Body of pancreas (tissue), 4 donors: Measurements from ENCODE around the gene MTX1. TPM values are rescaled to one million over a fixed set of nuclear protein-coding genes. Genes with fewer than 3 reads are reported as not detected.

ENCODE experiments used
- ATAC-seq: fragments of 150-250 bp; one replicate; pipeline ENCODE4 v1.9.1; 2016
- DNase-seq, 4 donors: peaks; one replicate each; pipeline ENCODE4 v3.0.0-alpha.2; 2019
- H3K27ac ChIP-seq, 4 donors: fragments of 200-600 bp; sonication (generic); 1 replicate in 3 of 4; 2 replicates in 1 of 4; pipeline versions ENCODE4 v1.5.1 to v1.6.1; 2016 to 2019; ENCODE audit warnings: mild to moderate bottlenecking in 1 of 4, mixed read lengths in 1 of 4, moderate library complexity in 1 of 4
- H3K27me3 ChIP-seq, 2 donors: fragments of 200-600 bp; sonication (generic); one replicate each; pipeline ENCODE4 v1.6.0; 2016; ENCODE audit warnings: mild to moderate bottlenecking in 1 of 2
- H3K36me3 ChIP-seq, 2 donors: fragments of 200-600 bp; sonication (generic); replicated peaks in 1 of 2; 2 replicates each; pipeline ENCODE4 v1.5.1; 2016; ENCODE audit warnings: low read depth in 2 of 2; ENCODE audit not compliant: insufficient read depth in 1 of 2
- H3K4me1 ChIP-seq: fragments of 200-600 bp; sonication (generic); one replicate; pipeline ENCODE4 v1.6.0; 2016
- H3K4me3 ChIP-seq, 2 donors: fragments of 200-600 bp; sonication (generic); 1 replicate in 1 of 2; 2 replicates in 1 of 2; pipeline ENCODE4 v1.5.1; 2016 to 2019
- H3K9me3 ChIP-seq, 3 donors: fragments of 200-600 bp; sonication (generic); 1 replicate in 2 of 3; 2 replicates in 1 of 3; pipeline ENCODE4 v1.5.1; 2016
- POLR2A ChIP-seq, 3 donors: fragments of 450-650 bp; IDR thresholded peaks; one replicate each; pipeline ENCODE4 v1.6.1; 2016; ENCODE audit warnings: antibody characterized with exemption in 3 of 3, mild to moderate bottlenecking in 2 of 3
- WGBS, 2 donors: methylation state at CpG; one replicate each; pipeline ENCODE4 v1.1.5; 2017; 5-methylcytosine and 5-hydroxymethylcytosine counted together
- intact Hi-C: fragments of 100-400 bp; cut with DNase I; formaldehyde crosslinking; loops from one replicate; pipeline ENCODE4 v1.15.1; 2023
- total RNA-seq, 2 donors: library from RNA; depleted of rRNA; stranded (reverse); fragments of >200 nt; gene quantifications; one replicate each; pipeline ENCODE4 v1.1.0, GENCODE V29; 2016
- TF ChIP-seq, protein P1 (sequence below), 7 experiments: fragments of 450-650 bp in 4 of 7; fragments of 200-600 bp in 3 of 7; sonication (generic) in 3 of 7; IDR thresholded peaks; one replicate each; pipeline ENCODE4 v1.5.1; 2016 to 2019; ENCODE audit warnings: antibody characterized with exemption in 7 of 7

The MTX1 gene
- total RNA-seq, 2 donors from 2014 or later = 5.9 to 16.3 TPM

DNA sequence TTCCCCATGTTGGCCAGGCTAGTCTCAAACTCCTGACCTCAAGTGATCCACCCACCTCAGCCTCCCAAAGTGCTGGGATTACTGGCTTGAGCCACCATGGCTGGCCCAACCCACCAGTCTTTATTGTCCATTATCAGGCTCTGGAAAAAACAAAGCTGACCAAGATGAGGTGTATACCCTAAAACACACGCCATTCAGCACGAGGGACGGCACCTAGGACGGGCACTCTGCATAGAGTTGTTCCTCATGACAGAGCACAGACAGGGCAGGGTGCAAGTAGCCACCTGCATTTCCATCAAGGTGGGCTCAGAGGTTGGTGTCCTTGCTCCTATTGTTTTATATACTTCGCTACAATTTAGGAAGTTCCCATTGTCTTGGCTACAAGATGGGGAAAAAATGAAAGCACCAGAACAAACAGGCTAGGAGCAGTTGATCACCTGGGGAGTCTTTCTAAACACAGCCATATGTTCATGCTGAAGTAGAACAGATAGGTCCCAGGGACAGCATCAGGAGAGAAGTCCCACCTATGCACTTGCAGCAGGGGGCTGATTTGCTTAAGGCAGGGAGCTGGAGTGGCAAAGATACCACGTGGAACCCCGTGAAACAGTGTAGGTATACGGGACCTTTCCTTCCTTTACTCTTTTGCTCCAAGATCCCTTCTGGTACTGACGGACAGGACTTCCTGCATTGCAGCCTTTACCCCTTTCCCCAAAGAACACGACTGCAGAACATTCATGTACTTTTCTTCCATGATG is 39.9 kb upstream of the MTX1 start:
- DNase-seq = no peak
- H3K9me3 ChIP-seq = no peaks in the 10 kb centered on the region
- WGBS, 2 donors = 72 to 75% methylated on average over 10 of the region's 10 CpGs
- H3K36me3 ChIP-seq = peaks cover 0 to 7% of the 10 kb centered on the region in 2 donors
- no peak overlapping the region for H3K27ac ChIP-seq
- intact Hi-C loops = loop anchor here (5.0 kb wide), 2 partner anchors 36 to 76 kb away; no protein-coding TSS in a partner anchor
- H3K4me1 ChIP-seq = peaks cover 19% of the 10 kb centered on the region
- ATAC-seq = no peak
- no peak overlapping the region for H3K4me3 ChIP-seq
- H3K27me3 ChIP-seq = no peaks in the 10 kb centered on the region
- TF ChIP-seq, protein P1, sequence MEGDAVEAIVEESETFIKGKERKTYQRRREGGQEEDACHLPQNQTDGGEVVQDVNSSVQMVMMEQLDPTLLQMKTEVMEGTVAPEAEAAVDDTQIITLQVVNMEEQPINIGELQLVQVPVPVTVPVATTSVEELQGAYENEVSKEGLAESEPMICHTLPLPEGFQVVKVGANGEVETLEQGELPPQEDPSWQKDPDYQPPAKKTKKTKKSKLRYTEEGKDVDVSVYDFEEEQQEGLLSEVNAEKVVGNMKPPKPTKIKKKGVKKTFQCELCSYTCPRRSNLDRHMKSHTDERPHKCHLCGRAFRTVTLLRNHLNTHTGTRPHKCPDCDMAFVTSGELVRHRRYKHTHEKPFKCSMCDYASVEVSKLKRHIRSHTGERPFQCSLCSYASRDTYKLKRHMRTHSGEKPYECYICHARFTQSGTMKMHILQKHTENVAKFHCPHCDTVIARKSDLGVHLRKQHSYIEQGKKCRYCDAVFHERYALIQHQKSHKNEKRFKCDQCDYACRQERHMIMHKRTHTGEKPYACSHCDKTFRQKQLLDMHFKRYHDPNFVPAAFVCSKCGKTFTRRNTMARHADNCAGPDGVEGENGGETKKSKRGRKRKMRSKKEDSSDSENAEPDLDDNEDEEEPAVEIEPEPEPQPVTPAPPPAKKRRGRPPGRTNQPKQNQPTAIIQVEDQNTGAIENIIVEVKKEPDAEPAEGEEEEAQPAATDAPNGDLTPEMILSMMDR (IDR thresholded peaks at IDR 0.05) = no peak
- TF ChIP-seq POLR2A (IDR thresholded peaks at IDR 0.05) = no peak

DNA sequence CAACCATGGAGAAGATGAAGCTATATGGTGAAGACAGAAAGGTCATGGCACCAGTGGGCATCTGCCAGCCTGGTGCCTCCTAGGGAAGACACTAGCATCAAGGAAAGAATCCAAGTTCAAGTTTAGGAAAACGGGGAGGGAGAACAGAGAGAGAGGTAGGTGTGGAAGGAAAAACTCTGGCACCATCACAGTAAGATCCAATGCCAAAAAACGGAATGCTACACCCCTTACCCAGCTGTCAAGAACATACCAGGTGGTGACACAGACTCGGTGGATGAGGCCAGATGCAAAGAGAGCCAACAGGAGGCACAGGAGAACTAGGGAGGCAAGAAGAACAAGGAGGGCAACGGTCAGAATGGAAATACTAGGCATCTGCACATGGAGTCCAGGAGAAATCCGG is 39.0 kb upstream of the MTX1 start:
- no peak for TF ChIP-seq POLR2A (IDR thresholded peaks at IDR 0.05)
- TF ChIP-seq, protein P1 (IDR thresholded peaks at IDR 0.05) = no peak
- Histone ChIP-seq H3K4me3 (no peak overlapping the region), H3K27me3 (no peaks in the 10 kb centered on the region), H3K27ac (no peak overlapping the region), H3K4me1 (peaks cover 19% of the 10 kb centered on the region), H3K36me3 (peaks cover 0 to 7% of the 10 kb centered on the region in 2 donors), H3K9me3 (no peaks in the 10 kb centered on the region)
- intact Hi-C loops = loop anchor here (5.0 kb wide), 2 partner anchors 37 to 77 kb away; no protein-coding TSS in a partner anchor
- WGBS, 2 donors = 61 to 66% methylated on average over 5 of the region's 5 CpGs
- ATAC-seq (no peak), DNase-seq (no peak)

DNA sequence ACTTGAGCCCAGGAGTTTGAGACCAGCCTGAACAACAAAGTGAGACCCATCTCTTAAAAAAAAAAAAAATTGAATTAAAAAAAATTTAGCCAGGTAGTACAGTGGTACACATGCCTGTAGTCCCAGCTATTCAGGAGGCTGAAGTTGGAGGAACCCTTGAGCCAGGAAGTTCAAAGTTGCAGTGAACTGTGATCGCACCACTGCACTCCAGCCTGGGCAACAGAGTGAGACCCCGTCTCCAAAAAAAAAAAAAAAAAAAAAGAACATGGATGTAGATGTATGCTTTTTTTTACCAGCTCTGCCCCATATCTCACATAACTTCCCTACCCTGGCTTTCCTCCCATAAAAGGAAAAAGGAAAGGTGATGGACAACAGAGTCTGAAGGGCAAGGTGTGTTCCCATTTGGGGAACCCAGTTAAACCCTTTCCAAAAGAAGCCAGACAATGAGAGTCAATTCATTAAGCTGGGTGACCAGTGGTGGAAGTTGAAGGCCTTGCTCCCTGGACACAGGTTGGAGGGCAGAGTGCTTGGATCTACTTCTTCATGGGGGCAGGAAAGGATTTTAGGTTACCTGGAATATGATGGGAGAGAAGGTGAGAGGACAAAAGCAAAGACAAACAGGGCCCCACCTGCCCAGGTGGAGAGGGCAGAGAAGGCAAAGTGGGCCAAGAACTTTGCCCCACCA is 38.3 kb upstream of the MTX1 start:
- Histone ChIP-seq H3K9me3 (no peaks in the 10 kb centered on the region), H3K36me3 (peaks cover 0 to 7% of the 10 kb centered on the region in 2 donors), H3K4me1 (peaks cover 19% of the 10 kb centered on the region), H3K27me3 (no peaks in the 10 kb centered on the region), H3K27ac (no peak overlapping the region), H3K4me3 (no peak overlapping the region)
- DNase-seq = no peak
- WGBS, 2 donors = 81 to 83% methylated on average over 2 of the region's 2 CpGs
- ATAC-seq = no peak
- TF ChIP-seq POLR2A (IDR thresholded peaks at IDR 0.05) = no peak
- TF ChIP-seq, protein P1 (IDR thresholded peaks at IDR 0.05) = no peak
- intact Hi-C loops = loop anchor here (10.0 kb wide), 1 partner anchor 55 kb away; no protein-coding TSS in a partner anchor

DNA sequence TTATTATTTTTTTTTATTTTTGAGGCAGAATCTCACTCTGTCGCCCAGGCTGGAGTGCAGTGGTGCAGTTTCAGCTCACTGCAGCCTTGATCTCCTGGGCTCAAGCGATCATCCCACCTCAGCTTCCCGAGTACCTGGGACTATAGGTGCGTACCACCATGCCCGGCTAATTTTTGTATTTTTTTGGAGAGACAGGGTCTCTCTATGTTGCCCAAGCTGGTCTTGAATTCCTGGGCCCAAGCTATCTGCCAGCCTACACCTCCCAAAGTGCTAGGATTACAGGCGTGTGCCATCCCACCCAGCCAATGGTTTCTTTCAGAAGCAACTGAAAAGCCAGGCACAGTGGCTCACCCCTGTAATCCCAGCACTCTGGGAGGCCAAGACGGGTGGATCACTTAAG is 37.7 kb upstream of the MTX1 start:
- intact Hi-C loops = loop anchor here (10.0 kb wide), 1 partner anchor 54 kb away; no protein-coding TSS in a partner anchor
- WGBS, 2 donors = 84 to 89% methylated on average over 7 of the region's 7 CpGs

More for the DNA sequence above, 37.7 kb upstream of the MTX1 start:
- H3K4me1 ChIP-seq = peaks cover 19% of the 10 kb centered on the region
- TF ChIP-seq POLR2A (IDR thresholded peaks at IDR 0.05) = no peak
- TF ChIP-seq, protein P1 (IDR thresholded peaks at IDR 0.05) = no peak
- H3K27me3 ChIP-seq = no peaks in the 10 kb centered on the region
- H3K36me3 ChIP-seq = peaks cover 0 to 7% of the 10 kb centered on the region in 2 donors
- ATAC-seq (no peak), DNase-seq (peak in 1 of 4 donors; percentile 7)
- no peak overlapping the region for H3K27ac ChIP-seq
- H3K9me3 ChIP-seq = no peaks in the 10 kb centered on the region
- H3K4me3 ChIP-seq = no peak overlapping the region
